Vagina (tissue), 2 donors: ENCODE data around the gene ARHGAP45.
"Not testable (repeated sequence)": the region's sequence is repeated elsewhere in the genome, so short reads cannot be mapped to it uniquely, and the experiment has no call there.

Experiments used
- POLR2AphosphoS5 ChIP-seq, 2 donors: sonication (generic); formaldehyde crosslinking; IDR thresholded peaks; one replicate each; pipeline ENCODE4 v1.9.0; 2017; ENCODE audit warnings: antibody characterized with exemption in 2 of 2, mild to moderate bottlenecking in 2 of 2, low read depth in 1 of 2; ENCODE audit not compliant: insufficient read depth in 1 of 2
- TF ChIP-seq, protein P1 (sequence below), 3 experiments: fragments of 450-650 bp in 2 of 3; fragments of 200-600 bp in 1 of 3; sonication (generic) in 1 of 3; IDR thresholded peaks; one replicate each; pipeline ENCODE4 v1.5.1; 2017 to 2019; ENCODE audit warnings: antibody characterized with exemption in 3 of 3, mild to moderate bottlenecking in 2 of 3, moderate library complexity in 2 of 3

- TF ChIP-seq, protein P1, sequence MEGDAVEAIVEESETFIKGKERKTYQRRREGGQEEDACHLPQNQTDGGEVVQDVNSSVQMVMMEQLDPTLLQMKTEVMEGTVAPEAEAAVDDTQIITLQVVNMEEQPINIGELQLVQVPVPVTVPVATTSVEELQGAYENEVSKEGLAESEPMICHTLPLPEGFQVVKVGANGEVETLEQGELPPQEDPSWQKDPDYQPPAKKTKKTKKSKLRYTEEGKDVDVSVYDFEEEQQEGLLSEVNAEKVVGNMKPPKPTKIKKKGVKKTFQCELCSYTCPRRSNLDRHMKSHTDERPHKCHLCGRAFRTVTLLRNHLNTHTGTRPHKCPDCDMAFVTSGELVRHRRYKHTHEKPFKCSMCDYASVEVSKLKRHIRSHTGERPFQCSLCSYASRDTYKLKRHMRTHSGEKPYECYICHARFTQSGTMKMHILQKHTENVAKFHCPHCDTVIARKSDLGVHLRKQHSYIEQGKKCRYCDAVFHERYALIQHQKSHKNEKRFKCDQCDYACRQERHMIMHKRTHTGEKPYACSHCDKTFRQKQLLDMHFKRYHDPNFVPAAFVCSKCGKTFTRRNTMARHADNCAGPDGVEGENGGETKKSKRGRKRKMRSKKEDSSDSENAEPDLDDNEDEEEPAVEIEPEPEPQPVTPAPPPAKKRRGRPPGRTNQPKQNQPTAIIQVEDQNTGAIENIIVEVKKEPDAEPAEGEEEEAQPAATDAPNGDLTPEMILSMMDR (IDR thresholded peaks at IDR 0.05) = not testable (repeated sequence)
- TF ChIP-seq POLR2AphosphoS5 (IDR thresholded peaks at IDR 0.05; ENCODE audit: insufficient read depth in 1 of 2, low read depth in 1 of 2) = not testable (repeated sequence)
Measured at GRCh38 chr19:1129084-1129483, 62.1 kb downstream of the ARHGAP45 start.
